Pancreas (tissue), 10 donors: ENCODE measurements around the gene CAMLG. TPM values are rescaled to one million over a fixed set of nuclear protein-coding genes. Genes with fewer than 3 reads are reported as not detected.
A peak's percentile ranks its signal among the peaks of the same experiment; 100 is the strongest.

Source experiments
- ATAC-seq, 4 donors: fragments of 200-7000 bp; cut with Tn5 transposase; one replicate each; pipeline versions ENCODE4 v1.8.0 to v1.9.1; 2020; ENCODE audit warnings: mild to moderate bottlenecking in 4 of 4, moderate library complexity in 4 of 4
- DNase-seq, 6 donors: peaks; one replicate each; pipeline ENCODE4 v3.0.0-alpha.2; 2020
- FAIRE-seq: peaks from 2 replicates; lab custom pipeline; 2012; peaks lifted over from hg19 to GRCh38; lab: Jason Lieb, UNC
- H3K27ac ChIP-seq, 4 donors: fragments of 200-600 bp; sonication (generic); 1 replicate in 3 of 4; 2 replicates in 1 of 4; pipeline versions ENCODE4 v1.5.0 to v1.8.0; 2020
- H3K27me3 ChIP-seq, 4 donors: fragments of 200-600 bp; one replicate each; pipeline ENCODE4 v1.8.0; 2021
- H3K36me3 ChIP-seq, 3 donors: fragments of 200-600 bp; sonication (generic) in 1 of 3; one replicate each; pipeline versions ENCODE4 v1.5.0 to v1.8.0; 2020 to 2021
- H3K4me1 ChIP-seq, 3 donors: fragments of 200-600 bp; one replicate each; pipeline ENCODE4 v1.8.0; 2021
- H3K4me3 ChIP-seq, 4 donors: fragments of 200-600 bp; sonication (generic) in 2 of 4; one replicate each; pipeline versions ENCODE4 v1.5.0 to v1.8.0; 2020 to 2021
- H3K9me3 ChIP-seq, 4 donors: fragments of 200-600 bp; one replicate each; pipeline ENCODE4 v1.8.0; 2021
- CTCF ChIP-seq, 4 donors: fragments of 200-600 bp; sonication (generic) in 3 of 4; IDR thresholded peaks; one replicate each; pipeline versions ENCODE4 v1.5.0 to v1.8.0; 2021; ENCODE audit warnings: antibody characterized with exemption in 4 of 4
- WGBS, 2 donors: extraction: QIAGEN DNeasy Blood & Tissue Kit; methylation state at CpG; one replicate each; pipeline ENCODE4 v1.1.7; 2013; 5-methylcytosine and 5-hydroxymethylcytosine counted together
- intact Hi-C, 3 donors: fragments of 100-400 bp; cut with DNase I; formaldehyde crosslinking; loops; one replicate each; pipeline versions ENCODE4 v1.11.1 to v1.14.2; 2022
- polyA plus RNA-seq, 2 donors: library from polyadenylated mRNA; stranded (reverse); fragments of 200-250 nt; gene quantifications; one replicate each; pipeline ENCODE4 v1.2.3, GENCODE V29; 2013
- total RNA-seq, 6 donors: library from RNA; stranded (reverse); fragmentation: NEBNext Ultra II Directional in 4 of 6; extraction: Animal tissue kit (Norgen Biotek cat#: 25700) in 4 of 6; gene quantifications; one replicate each; pipeline versions ENCODE4 v1.2.1 to v1.2.4, GENCODE V29; 2021 to 2023
- donor health status: healthy with polysubstance abuse.
- donor health status: DM: no; HTN: no; CAD: no; lungs with moderate emphysema.
- donor health status: DM: no; HTN: no; CAD: no.
- donor health status: control.
- donor health status: control.
- donor health status: Bipolar disorder and iron deficiency.
- donor health status: DM: yes; HTN: yes; CAD: no.
- donor health status: DM: no; HTN: no; CAD: no.
- donor health status: DM: no; HTN: no; CAD: no.
- donor health status: DM: yes; HTN: yes; CAD: no.

The CAMLG gene
- total and polyA plus RNA-seq, 8 donors, result 10.1 to 28.3 (median 16.2) TPM

DNA sequence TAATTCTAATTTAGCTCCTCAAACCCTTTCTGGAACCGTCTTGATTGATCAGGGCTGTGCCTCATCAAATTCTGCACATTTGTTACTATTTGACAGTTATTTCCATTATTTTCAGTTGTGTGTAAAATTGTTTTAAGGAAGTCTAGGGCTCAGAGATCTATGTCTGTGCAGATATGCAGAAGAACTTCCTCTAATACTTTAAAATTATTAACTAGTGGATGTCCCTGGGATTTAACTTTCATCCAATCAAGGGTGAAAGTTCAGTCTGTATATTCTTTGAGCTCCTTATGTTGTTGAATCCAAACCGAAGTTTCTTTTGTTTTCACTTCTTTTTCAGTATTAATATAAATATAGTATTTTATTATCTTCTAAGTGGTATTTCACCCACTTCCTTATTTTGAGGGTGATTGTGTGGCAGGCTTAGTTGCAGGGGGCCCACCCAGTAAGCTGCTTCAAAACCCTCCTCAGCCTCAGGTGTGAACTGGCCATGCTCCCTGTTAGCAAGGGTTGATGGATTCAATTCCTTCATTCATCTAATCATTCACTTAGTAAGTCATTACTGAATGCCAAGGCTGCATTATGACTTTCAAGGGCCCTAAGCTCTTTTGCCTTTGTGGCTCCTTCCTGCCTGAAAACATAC, 2.1 kb upstream of the CAMLG start:
- H3K4me3 ChIP-seq, result no peak overlapping the region
- DNase-seq, result no peak
- no peaks in the 10 kb centered on the region for H3K27me3 ChIP-seq
- ATAC-seq, result no peak
- H3K4me1 ChIP-seq, result peaks cover 0 to 6% (median 0%) of the 10 kb centered on the region in 3 donors
- no peaks in the 10 kb centered on the region for H3K36me3 ChIP-seq
- FAIRE-seq, result no peak
- no peaks in the 10 kb centered on the region for H3K9me3 ChIP-seq
- WGBS, 2 donors, result 43 to 46% methylated on average over 2 of the region's 2 CpGs
- intact Hi-C loops, result no loop called here
- no peak for TF ChIP-seq CTCF (IDR thresholded peaks at IDR 0.05)
- H3K27ac ChIP-seq, result no peak overlapping the region

DNA sequence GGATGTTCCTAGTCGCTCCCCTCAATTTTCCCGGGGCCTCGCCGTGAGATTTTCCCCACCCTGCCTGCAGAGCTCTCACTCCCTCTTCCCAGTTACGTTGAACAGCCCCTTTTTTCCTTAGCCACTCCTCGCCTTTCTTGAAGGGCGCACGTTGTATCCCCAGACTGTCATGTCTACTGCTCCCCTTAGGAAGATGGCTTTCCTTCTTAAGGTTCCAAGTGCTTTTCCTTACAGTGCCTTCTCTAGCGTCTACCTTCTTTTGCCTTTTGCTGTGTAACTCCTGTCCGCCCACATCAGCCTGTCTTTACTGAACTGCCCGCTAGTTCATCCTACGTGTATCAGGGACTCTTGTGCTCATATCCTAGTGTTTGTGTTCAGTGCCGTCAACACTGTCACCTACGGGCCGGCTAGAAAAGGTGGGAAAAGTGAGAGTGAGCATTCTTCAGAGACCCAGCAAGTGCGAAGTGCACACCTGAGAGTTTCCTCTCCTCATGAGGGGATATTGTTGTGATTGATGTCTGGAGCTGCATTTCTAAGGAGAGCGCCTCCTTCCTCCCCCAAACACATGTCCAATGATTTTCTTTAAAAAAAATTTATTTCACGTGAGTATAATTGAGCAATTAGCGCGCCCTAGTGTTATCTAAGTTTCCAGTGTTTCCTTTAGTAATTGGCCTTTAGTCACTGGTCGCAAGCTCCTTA, 764 bp downstream of the CAMLG start:
- Histone ChIP-seq H3K9me3 (no peaks in the 10 kb centered on the region), H3K27me3 (no peaks in the 10 kb centered on the region), H3K27ac (peak overlapping the region; percentile 76 to 93 (median 90)), H3K36me3 (no peaks in the 10 kb centered on the region), H3K4me3 (peak overlapping the region; percentile 52 to 90 (median 61)), H3K4me1 (peaks cover 0 to 6% (median 0%) of the 10 kb centered on the region in 3 donors)
- 3% methylated on average over 21 of the region's 21 CpGs for WGBS, 2 donors
- DNase-seq, result peak in 2 of 6 donors; percentile 34 to 38
- no peak for TF ChIP-seq CTCF (IDR thresholded peaks at IDR 0.05)
- FAIRE-seq, result no peak
- intact Hi-C loops, result no loop called here
- peak; percentile 31 to 63 (median 42) for ATAC-seq

DNA sequence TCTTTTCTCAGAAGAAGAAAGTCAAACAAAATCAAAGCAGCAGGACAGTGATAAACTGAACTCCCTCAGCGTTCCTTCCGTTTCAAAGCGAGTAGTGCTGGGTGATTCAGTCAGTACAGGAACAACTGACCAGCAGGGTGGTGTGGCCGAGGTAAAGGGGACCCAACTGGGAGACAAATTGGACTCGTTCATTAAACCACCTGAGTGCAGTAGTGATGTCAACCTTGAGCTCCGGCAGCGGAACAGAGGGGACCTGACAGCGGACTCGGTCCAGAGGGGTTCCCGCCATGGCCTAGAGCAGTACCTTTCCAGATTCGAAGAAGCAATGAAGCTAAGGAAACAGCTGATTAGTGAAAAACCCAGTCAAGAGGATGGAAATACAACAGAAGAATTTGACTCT, 2.7 kb downstream of the CAMLG start:
- H3K4me1 ChIP-seq, result peaks cover 0 to 6% (median 0%) of the 10 kb centered on the region in 3 donors
- no peaks in the 10 kb centered on the region for H3K36me3 ChIP-seq
- no peak for DNase-seq
- no peak overlapping the region for H3K4me3 ChIP-seq
- ATAC-seq, result no peak
- H3K27me3 ChIP-seq, result no peaks in the 10 kb centered on the region
- H3K9me3 ChIP-seq, result no peaks in the 10 kb centered on the region
- no peak for FAIRE-seq
- 83 to 88% methylated on average over 11 of the region's 11 CpGs for WGBS, 2 donors
- no peak overlapping the region for H3K27ac ChIP-seq
- TF ChIP-seq CTCF (IDR thresholded peaks at IDR 0.05), result no peak
- intact Hi-C loops, result no loop called here

- no peak for FAIRE-seq
- peaks cover 0 to 6% (median 0%) of the 10 kb centered on the region in 3 donors for H3K4me1 ChIP-seq
- H3K36me3 ChIP-seq, result no peaks in the 10 kb centered on the region
- DNase-seq, result no peak
- no peaks in the 10 kb centered on the region for H3K9me3 ChIP-seq
- intact Hi-C loops, result no loop called here
- H3K27me3 ChIP-seq, result no peaks in the 10 kb centered on the region
- no peak overlapping the region for H3K27ac ChIP-seq
- H3K4me3 ChIP-seq, result no peak overlapping the region
- no peak for ATAC-seq
- WGBS, 2 donors, result 94 to 96% methylated on average over 2 of the region's 2 CpGs
- no peak for TF ChIP-seq CTCF (IDR thresholded peaks at IDR 0.05)
Measured at GRCh38 chr5:134742134-134742533, 3.8 kb downstream of the CAMLG start.

- WGBS, 2 donors, result 89 to 96% methylated on average over 3 of the region's 3 CpGs
- ATAC-seq (no peak), FAIRE-seq (no peak), DNase-seq (no peak)
- Histone ChIP-seq H3K27me3 (no peaks in the 10 kb centered on the region), H3K4me3 (no peak overlapping the region), H3K36me3 (no peaks in the 10 kb centered on the region), H3K27ac (no peak overlapping the region), H3K9me3 (no peaks in the 10 kb centered on the region), H3K4me1 (no peaks in the 10 kb centered on the region)
- intact Hi-C loops, result no loop called here
- no peak for TF ChIP-seq CTCF (IDR thresholded peaks at IDR 0.05)
Measured at GRCh38 chr5:134749415-134749814, 11.1 kb downstream of the CAMLG start.
